ENCODE results near the gene TENT5C.

TENT5C gene

DNA sequence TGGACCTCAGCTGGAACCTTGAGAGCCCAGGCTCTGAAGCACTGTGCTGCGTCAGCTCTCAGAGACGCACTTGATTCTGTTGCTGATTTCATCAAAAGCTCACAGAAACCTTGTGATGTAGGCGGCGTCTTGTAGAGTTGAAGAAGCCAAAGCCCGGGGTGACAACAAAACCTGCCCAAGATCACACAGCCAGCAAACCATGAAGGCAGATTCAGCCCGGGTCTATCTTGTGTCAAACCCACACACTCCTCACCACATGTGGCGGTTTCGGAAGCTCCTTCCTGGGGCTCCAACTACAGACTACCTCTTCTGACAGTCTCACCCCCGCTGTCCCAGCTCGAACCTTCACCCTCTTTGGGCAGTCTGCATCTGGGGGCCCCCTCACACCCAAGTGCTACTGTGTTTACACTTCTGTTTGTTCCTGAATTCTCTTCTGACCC, 50.4 kb downstream of the TENT5C start:
- DNase-seq (ENCODE audit: low read depth in 3 of 3): peak in 2 of 3 experiments; percentile 42 to 65

DNA sequence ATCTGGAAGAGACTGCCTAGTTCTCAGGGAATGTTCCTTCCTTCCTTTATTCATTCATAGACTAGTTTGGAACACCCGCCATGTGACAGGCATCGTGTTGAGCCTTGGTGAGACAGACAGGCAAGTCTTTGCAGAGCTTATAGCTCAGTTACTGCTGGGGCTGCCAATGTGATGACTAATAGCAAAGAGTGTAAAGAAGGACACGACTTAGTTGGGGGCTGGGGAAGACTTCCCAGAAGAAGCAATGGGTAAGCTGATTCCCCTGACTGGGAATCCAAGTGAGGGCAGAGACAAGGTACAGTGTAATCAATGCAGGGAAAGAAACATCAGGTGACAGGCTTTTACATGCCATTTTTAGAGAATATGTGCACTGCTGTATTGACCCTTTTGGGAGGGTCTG, 51.2 kb downstream of the TENT5C start:
- DNase-seq (ENCODE audit: low read depth in 3 of 3): no peak

DNA sequence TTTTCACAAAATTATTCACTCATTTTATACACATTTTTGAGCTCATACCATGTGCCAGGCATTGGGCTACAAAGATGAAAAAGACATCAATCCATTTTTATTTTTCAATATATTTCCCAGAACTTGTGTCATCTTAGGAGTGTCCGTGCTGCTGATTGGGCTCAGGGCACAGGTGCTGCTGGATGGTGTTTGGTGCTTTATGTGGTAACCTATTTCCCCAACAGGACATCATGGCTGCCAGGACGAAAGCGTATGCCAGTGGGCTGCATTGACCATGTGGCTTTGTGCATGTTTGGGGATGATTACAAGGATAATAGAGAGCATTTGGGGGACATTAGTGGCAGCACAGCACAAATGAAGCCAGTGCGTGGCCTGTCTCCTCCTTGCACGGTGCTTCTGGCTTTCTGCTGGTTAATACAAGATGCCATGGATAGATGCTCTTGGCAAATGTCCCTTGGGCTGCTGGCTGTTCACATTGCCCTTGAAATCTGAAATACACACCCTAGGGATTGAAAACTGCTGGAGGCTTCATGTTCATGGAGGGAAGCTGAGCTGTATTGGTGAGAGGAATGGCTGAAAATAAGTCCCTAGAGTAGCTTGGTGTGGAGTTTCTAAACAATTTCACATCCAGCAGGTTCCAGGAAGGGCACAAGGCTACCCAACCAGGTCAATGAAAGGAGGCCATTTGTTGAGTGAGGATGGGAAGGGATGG, 52.3 kb downstream of the TENT5C start:
- no peak for DNase-seq (ENCODE audit: low read depth in 3 of 3)

DNA sequence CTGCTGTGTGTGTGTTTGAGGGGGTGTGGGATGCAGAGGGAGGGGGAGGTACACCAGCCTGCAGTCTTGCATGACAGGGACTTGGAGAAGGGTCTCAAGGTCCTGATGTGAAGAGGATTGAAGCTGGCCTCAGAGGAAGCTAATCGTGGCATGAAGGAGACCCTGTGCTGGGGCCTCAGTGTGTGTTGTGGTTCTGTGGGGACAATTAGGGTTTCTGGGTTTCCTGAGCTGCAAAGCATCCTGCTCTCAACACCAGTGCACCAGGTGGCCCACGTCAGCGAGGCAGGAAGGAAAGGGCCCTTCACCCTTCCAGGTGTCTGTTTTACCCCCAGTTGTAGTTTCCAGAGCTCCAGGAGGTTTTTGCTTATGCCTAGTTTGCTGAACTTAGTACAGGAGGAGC, 52.8 kb downstream of the TENT5C start:
- DNase-seq (ENCODE audit: low read depth in 3 of 3): peak in 1 of 3 experiments; percentile 20

DNA sequence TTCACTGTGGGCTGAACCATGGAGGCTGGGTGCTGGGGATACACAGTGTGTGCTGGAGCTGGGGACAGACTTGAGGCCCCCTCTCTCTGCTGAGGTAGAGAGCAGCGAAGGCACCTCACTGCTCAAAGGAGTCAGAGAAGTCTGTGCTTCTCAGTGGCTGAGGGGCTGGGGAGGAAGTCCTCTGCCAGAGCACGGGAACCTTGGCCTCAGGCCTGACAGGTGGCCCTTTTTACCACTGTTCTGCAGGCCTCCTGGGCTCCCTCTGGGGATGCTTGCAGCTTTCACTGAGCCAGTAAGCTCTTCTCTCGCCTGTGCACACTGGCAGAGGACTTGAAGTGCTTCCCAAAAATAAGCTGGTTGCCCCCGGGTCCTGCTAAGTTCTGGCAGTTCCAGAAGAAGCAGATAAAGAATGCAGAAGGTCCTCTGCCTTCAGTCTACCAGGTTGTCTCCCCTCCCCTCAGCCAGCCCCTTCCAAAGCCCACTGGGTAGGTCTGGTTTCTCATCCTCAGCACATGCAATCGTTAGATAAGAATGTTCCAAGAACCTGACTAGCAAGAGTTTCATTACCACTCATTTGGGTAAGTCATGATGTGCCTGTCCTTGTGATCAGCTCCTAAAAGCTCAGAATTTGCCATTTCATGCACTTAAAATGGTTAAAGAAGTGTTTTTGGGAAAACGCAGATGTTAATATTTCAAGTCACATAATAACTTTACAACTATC, 53.9 kb downstream of the TENT5C start:
- no peak for DNase-seq (ENCODE audit: low read depth in 3 of 3)

DNA sequence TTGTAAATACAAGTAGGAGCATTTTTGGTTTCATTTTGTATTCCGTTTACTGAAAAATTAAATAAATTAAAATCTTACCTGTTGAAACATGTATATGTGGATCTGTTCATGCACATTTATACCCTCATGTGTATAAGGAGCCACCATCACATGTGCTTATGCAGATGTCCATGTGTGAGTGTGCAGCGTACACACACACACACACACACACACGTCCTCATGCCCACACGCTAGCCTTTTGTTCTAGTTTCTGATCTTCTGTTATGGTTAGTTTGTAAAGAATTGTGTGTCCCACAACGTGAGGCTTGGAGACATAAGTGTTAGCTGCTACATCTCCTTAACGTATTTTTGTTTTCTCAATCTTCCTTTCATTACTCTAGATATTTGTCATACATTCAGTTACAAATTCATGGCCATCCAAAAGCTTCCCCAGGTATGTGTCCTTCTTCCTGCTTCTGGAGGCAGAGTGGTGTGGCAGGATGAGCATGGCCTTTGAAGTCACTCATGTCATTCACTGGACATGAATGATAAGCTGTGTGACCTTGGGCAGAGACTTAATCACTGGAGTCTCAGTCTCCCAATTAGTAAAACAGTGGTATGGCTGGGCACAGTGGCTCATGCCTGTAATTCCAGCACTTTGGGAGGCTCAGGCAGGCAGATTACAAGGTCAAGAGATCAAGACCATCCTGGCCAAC, 54.6 kb downstream of the TENT5C start:
- DNase-seq (ENCODE audit: low read depth in 3 of 3): no peak

DNA sequence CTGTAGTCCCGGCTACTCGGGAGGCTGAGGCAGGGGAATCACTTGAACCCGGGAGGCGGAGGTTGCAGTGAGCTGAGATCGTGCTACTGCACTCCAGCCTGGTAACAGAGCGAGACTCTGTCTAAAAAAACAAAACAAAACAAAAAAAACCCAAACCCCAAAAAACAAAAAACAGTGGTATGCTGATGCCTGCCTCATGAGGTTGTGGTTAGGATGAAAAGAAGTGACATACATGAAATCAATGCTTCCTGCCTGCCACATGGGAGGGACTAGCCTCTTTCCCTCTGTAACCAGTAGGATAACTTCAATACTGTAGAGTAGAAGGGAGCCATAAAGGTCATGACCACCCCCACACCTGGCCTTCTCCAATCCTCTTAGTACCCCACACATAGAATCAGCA, 55.2 kb downstream of the TENT5C start:
- DNase-seq (ENCODE audit: low read depth in 3 of 3): no peak

DNA sequence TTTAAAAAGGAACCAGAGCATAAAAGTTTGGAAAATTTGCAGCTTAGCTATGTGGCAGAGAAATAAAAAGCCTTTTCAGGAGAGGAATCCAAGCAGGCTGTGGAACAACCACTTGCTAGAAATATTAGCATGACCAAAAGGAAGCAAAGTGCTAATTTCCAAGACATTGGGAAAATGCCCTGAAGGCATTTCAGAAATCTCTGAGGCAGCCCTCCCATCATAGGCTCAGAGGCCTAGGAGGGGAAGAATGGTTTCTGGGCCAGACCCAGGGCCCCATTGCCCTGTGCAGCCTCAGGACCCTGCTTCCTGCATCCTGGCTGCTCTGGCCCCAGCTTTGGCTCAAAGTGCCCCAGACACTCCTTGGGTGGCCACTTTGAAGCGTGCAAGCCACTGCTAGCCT, 56.8 kb downstream of the TENT5C start:
- DNase-seq (ENCODE audit: low read depth in 3 of 3): no peak

DNA sequence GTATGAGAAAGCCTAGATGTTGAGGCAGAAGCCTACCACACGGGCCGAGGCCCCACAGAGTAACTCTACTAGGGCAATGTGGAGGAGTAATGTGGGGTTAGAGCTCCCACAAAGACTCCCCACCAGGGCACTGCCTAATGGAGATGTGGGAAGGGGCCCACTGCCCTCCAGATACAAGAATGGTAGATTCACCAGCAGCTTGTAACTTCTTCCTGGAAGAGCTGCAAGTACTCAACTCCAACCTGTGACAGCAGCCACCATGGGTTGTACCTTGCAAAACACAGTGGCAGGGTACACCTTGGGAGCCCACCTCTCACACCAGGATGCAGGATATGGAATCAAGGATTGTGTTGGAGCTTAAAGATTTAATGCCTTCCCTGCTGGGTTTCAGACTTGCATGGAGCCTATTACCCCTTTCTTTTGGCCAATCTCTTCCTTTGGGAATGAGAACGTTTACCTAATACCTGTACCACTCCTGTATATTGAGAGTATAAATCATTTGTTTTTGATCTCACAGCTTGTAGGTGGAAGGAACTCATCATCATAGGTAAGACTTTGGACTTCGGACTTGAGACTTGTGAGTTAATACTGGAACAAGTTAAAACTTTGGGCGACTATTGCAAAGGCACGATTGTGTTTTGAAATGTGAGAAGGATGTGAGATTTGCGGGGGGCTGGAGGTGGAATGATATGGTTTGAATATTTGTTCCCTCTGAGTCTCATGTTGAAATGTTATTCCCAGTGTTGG, 57.5 kb downstream of the TENT5C start:
- DNase-seq (ENCODE audit: low read depth in 3 of 3): no peak

DNA sequence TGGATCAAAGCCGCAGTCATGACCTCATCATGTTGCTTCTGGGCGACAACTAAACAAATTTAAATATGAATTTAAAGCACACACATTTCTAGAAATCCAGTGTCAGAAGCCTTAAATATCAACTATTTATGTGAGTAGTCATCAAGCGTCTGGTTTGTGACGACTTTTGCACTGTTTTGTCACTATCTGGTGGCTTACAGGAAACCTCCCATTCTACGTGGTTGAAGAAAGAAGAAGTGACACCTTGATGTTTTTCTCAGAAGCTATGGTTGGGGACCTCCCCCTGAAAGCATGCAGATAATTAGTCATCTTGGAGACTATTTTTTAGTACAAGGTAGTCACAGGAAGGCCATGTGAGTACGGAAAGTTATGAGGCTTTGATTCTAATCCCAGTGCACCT, 58.5 kb downstream of the TENT5C start:
- peak in 2 of 3 experiments; percentile 14 to 33 for DNase-seq (ENCODE audit: low read depth in 3 of 3)

DNA sequence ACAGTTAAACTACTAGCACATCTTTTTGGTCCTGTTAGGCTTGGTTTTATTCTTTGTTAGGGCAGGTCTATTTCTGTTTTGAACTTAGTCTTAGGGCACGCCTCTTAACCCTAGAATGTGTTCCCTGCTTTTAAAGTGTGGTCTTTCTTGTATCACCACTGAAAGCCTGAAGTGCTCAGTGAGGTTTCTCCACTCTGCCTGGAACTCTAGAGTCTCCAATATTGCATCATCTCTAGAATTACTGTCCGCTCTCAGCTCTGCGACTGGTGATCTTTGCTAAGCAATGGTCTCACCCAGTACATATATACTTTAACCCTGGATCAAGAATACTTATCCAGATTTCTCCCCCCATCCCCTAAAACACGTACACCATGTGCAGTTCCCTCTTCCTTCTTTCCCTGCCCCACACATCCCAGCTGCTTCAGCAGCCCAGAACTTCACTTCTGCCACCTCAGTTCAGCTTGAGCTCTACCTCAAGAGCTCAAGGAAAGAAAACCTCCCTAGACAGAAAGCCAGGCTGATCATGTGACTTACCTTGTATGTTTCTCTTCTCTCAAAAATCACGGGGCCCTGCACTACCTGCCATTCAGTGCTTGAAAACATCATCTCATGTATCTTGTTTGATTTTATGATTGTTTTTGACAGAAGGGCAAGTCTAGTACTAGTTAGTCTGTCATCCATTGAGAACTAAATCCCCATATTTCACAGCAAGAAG, 59.9 kb downstream of the TENT5C start:
- DNase-seq (ENCODE audit: low read depth in 3 of 3): no peak

DNA sequence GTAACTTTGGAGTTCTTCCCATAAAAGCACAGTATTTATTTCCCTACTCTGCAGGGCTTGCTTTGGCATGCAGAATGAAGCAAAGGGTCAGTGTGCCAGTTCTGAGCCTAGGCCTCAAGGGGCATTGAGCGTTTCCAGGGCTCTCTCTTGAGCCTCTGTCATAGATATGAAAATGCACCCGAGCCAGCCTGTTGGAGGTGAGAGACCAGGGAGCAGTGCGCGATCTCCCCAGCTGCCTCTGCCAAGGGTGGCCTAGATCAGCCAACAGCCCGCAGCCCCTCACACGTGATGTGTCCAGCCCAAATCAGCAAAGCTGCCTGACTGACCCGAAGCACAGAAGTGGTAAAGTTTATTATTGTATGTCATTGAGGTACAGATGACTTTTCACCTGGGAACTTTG, 63.7 kb downstream of the TENT5C start:
- no peak for DNase-seq (ENCODE audit: low read depth in 3 of 3)

DNA sequence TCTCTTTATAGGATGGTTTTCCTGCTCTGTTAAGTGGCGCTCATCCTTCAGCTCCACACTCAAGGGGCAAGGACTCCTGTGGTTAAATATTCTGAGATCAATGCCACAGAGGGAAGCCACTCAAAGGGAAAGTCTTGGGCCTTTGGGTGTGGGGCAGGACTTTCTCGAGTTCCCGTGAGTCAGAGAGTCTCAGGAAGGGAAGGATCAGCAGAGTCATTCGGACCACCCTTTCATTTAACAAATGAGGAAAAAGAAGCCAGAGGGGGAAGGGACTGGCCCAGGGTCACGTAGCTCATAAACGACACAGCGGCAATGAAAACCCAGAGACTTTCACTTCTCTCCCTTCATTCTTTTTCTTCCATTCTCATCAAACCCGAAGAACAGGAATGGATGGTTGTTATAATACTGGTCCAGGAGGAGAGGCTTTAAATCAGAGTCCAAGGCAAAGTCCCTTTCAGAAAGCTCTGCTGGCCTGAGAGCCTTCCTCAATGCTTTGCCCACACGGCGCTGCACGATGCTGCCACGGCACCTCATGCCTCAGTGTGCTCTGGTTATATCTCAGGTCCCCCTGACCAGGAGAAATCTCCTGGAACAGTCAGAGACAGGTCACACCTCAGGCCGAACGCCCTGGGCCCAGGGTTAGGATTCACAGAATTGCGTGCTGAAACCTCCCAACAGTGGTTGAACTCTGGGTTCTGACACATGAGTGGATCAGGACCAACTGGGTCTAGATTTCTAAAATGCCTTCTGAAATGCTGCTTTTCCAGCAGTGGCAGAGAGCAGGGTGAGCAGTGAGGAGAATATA, 65.3 kb downstream of the TENT5C start:
- DNase-seq (ENCODE audit: low read depth in 3 of 3): no peak

DNA sequence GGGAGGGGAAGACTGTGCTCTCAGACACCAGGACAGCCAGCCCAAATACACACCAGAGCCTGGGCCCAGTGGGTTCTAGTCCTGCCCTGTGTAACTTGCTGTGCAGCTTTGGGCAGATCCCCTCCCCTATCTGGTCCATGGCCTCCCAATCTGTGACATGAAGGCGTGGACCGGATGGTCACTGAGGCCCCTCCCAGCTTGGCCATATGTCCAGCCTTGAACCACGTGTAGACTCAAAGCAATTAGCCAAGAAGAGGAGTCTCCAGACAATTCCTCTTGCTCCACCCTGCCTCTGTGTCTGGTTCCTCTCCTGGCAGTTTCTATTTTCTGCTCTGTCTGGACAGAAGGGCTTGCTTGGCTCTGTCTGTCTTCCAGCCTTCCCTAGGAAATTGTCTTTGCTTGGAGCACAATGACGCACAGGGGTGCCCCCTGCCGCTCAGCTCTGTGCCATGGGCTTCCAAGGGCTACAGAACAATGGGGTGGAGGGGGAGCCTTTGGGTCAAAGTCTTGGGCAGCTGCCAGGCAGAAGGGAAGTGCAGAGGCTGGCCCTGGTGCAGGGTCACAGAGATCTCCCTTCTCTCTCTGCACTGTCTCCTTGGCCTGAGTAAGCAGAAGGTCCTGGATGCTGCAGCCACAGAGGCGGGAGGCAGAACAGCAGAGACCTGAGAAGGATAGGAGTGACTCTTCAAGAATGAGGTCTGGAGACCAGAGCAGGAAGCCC, 66.1 kb downstream of the TENT5C start:
- no peak for DNase-seq (ENCODE audit: low read depth in 3 of 3)

DNA sequence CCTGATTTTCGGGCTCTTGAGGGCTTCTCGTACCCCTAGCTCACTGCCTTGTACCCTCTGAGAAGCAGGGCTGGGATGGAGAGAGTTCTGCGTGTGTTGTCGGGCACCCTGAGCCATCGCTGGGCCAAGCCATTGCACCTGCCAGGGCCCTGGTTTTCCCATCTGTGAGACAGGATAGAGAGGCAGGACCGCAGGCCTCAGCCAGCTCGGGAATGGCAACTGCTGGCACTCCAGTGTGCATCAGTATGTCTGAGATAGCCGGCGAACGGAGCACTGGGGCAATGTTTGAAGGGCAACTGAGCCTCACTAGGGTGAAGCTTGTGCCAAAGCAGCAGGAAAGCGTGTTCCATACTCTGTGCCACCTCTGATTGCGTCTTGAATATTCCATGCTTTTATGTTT, 66.9 kb downstream of the TENT5C start:
- DNase-seq (ENCODE audit: low read depth in 3 of 3): no peak

DNA sequence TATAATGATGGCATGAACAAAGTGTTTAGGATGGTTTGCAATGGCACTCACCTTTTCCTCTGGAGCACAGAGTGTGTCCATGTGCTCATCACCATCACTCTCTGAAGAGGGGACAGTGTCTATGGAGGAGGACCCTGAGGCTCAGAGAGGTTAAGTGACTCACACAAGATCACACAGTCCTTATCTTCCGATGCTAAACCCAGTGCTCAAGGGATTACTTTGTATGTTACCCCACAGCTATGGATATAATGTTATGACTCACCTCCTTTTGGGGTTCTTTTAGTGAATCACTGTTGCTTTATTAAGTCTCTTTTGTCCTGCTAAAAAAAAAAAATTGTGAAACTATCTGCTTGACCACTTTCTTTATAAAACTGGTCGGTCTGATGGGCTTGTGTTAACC, 67.6 kb downstream of the TENT5C start:
- DNase-seq (ENCODE audit: low read depth in 3 of 3): no peak

DNA sequence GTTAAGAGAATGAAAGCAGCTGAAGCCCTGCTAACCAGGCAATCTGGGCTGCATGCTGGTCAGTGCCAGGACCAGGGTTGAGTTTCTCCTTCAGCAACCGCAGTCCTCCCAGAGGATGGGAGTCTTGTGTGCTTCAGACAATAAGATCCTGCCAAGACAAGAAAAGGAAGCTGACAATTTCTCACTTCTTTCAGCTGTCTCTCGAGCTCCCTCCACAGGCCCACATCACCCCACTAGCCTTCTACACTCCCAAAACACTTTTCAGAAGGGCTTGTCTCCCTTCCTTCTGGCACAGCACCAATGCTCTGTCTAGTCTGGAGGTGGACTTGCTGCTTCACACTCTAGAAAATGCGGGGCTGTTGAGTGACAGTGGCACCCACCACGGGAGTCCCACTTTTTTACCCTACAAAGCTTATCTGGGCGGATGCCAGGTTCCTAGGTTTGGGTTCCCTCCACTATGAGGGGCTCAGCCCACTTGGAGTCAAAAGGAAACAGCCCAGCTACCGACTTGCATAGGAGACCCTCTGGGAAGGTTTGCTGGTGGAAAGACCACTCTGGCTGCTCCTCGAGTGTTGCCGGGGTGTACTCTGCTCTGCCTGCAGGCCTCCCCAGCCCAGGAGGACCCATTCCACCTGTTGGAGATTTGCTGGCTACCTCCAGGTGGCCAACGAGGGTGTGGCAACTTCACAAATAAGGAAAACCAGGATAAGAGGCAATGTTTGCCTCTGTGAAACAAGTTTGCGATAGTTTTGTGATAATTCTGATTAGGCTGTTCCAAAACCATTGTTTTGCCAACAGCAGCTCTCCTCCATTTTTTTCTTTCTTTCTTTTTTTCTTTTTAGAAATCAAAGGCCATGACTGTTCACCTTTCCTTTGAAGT, 68.9 kb downstream of the TENT5C start:
- DNase-seq (ENCODE audit: low read depth in 3 of 3): peak in 1 of 3 experiments; percentile 19

DNA sequence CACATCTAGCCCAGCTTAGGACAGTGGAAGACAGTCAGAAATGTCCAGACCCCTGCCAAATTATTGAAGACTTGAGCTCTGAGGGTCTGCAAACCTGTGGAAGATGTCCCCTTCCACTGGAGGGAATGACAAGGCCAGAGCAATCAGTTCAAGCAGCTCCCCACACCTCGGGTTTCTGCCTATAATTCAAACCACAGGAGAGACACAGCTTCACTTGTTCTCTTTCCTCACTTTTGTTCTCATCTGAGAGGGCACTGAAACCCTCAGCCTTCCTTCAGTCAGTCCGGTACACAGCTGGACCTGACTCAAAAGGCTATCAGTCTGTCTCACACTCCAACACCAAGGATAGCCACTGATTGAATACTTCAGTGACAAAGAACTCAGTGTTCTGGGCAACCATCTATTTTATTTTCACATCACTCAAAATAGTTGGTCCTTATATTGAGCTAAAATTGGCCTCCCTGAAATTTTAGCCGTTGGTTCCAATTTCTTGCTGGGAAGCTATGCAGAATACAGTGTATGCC, 70.1 kb downstream of the TENT5C start:
- DNase-seq (ENCODE audit: low read depth in 3 of 3): no peak

Data from stimulated activated CD4-positive, alpha-beta T cell treated with anti-CD3 and anti-CD28 coated beads, TNF-alpha, amount 100 ng/mL, for 4 hours (primary cell).